KBM-7 (cell line): ENCODE data around the gene GNB3.
"Not testable (repeated sequence)": the region's sequence is repeated elsewhere in the genome, so short reads cannot be mapped to it uniquely, and the experiment has no call there.

Experiments
- DNase-seq: peaks from one replicate; pipeline ENCODE4 v3.0.0-alpha.2; 2015
- in situ Hi-C: fragments of 300-500 bp; cut with MboI; formaldehyde crosslinking; loops from 2 replicates; pipeline ENCODE4 v1.14.3; 2020; ENCODE audit warnings: low sequenced_read_pairs, low pct_unique_long_range_greater_than_20kb, mixed read lengths

The GNB3 gene

GRCh38 chr12:6871052-6871957, 30.6 kb downstream of the GNB3 start:
- peak; percentile 53 for DNase-seq
- in situ Hi-C loops = no loop called here

- DNase-seq = peak; percentile 90
Observed at GRCh38 chr12:6872073-6873048, 31.6 kb downstream of the GNB3 start.

GRCh38 chr12:6873094-6874014, 32.6 kb downstream of the GNB3 start, which contains the start of gene SPSB2:
Gene SPSB2, minus strand, starts transcription at chr12:6873303. Its CDS starts 402 bp downstream, at chr12:6872901.
- in situ Hi-C loops = no loop called here
- peak; percentile 96 for DNase-seq

More at GRCh38 chr12:6872073-6873048, 31.6 kb downstream of the GNB3 start:
- in situ Hi-C loops = no loop called here

- not testable (repeated sequence) for DNase-seq
Observed at GRCh38 chr12:6874015-6874368, 33.3 kb downstream of the GNB3 start.

GRCh38 chr12:6879824-6880223, 39.1 kb downstream of the GNB3 start:
- in situ Hi-C loops, DNase-seq: not testable (repeated sequence)

More at GRCh38 chr12:6874015-6874368, 33.3 kb downstream of the GNB3 start:
- in situ Hi-C loops = not testable (repeated sequence)

GRCh38 chr12:6883252-6883651, 42.5 kb downstream of the GNB3 start:
- no peak for DNase-seq
- in situ Hi-C loops = no loop called here

- DNase-seq = no peak
- in situ Hi-C loops = no loop called here
Observed at GRCh38 chr12:6883683-6884082, 43.0 kb downstream of the GNB3 start.

- in situ Hi-C loops = no loop called here
Observed at GRCh38 chr12:6884539-6884938, 43.8 kb downstream of the GNB3 start.

GRCh38 chr12:6886206-6886999, 45.7 kb downstream of the GNB3 start:
- DNase-seq, in situ Hi-C loops: not testable (repeated sequence)

More at GRCh38 chr12:6884539-6884938, 43.8 kb downstream of the GNB3 start:
- DNase-seq = no peak

GRCh38 chr12:6887460-6887859, 46.7 kb downstream of the GNB3 start:
- in situ Hi-C loops = no loop called here
- no peak for DNase-seq

- DNase-seq = no peak
- in situ Hi-C loops = no loop called here
Observed at GRCh38 chr12:6888360-6888759, 47.6 kb downstream of the GNB3 start.

GRCh38 chr12:6888794-6889193, 48.1 kb downstream of the GNB3 start:
- in situ Hi-C loops, DNase-seq: not testable (repeated sequence)

GRCh38 chr12:6889775-6890573, 49.2 kb downstream of the GNB3 start:
- DNase-seq, in situ Hi-C loops: not testable (repeated sequence)

GRCh38 chr12:6890789-6891645, 50.3 kb downstream of the GNB3 start:
- in situ Hi-C loops = no loop called here
- DNase-seq = peak; percentile 99

- in situ Hi-C loops = no loop called here
- no peak for DNase-seq
Observed at GRCh38 chr12:6891646-6892001, 50.9 kb downstream of the GNB3 start.

- in situ Hi-C loops, DNase-seq: not testable (repeated sequence)
Observed at GRCh38 chr12:6892683-6893082, 52.0 kb downstream of the GNB3 start.
